Cortex of kidney (tissue), 1 donor: ENCODE measurements around the gene STRIP2.
"Not testable (repeated sequence)": the region's sequence is repeated elsewhere in the genome, so short reads cannot be mapped to it uniquely, and the experiment has no call there.

ENCODE experiments used
- DNase-seq: peaks from one replicate; lab custom pipeline; 2025; lab: John Stamatoyannopoulos, UW

Gene STRIP2

GRCh38 chr7:129532375-129532774, 98.1 kb downstream of the STRIP2 start:
- no peak for DNase-seq

DNA sequence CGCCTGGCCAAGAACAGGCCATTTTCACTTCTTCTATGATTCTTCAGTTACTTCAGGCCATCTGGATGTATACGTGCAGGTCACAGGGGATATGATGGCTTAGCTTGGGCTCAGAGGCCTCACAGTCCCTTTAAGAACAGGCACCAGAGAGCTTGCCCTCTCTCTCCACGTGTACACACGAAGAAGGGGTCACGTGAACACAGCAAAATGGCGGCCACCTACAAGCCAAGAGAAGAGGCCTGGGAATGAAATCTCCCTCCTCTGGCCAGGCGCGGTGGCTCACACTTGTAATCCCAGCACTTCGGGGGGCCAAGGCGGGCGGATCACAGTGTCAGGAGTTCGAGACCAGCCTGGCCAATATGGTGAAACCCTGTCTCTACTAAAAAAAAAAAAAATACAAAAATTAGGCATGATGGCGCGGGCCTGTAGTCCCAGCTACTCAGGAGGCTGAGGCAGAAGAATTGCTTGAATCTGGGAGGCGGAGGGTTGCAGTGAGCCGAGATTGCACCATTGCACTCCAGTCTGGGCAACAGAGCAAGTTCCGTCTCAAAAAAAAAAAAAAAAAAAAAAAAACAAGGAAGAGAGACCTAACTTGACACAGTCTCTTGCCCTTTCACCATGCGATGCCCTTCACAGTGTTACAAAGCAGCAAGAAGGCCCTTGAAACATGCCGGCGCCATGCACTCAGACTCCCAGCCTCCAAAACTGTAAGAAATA, 100.5 kb downstream of the STRIP2 start:
- not testable (repeated sequence) for DNase-seq

- DNase-seq = no peak
Observed at GRCh38 chr7:129535896-129536295, 101.7 kb downstream of the STRIP2 start.

GRCh38 chr7:129536323-129536722, 102.1 kb downstream of the STRIP2 start:
- DNase-seq = no peak
